Choroid plexus epithelial cell (primary cell): Measurements from ENCODE around the gene ADAMTS19.

ENCODE experiments used
- DNase-seq: peaks from one replicate; pipeline ENCODE4 v3.0.0-alpha.2; 2010; ENCODE audit warnings: low read depth
- H3K4me3 ChIP-seq: 2 replicates; pipeline ENCODE4 v1.5.1; 2011; ENCODE audit warnings: low read depth, mild to moderate bottlenecking, control low read depth, low read length, moderate library complexity
- CTCF ChIP-seq: conservative IDR thresholded peaks from 2 replicates; pipeline ENCODE4 v1.5.1; 2011; ENCODE audit warnings: low read depth, mild to moderate bottlenecking, control low read depth, inconsistent platforms, low read length, moderate library complexity

Gene ADAMTS19

DNA sequence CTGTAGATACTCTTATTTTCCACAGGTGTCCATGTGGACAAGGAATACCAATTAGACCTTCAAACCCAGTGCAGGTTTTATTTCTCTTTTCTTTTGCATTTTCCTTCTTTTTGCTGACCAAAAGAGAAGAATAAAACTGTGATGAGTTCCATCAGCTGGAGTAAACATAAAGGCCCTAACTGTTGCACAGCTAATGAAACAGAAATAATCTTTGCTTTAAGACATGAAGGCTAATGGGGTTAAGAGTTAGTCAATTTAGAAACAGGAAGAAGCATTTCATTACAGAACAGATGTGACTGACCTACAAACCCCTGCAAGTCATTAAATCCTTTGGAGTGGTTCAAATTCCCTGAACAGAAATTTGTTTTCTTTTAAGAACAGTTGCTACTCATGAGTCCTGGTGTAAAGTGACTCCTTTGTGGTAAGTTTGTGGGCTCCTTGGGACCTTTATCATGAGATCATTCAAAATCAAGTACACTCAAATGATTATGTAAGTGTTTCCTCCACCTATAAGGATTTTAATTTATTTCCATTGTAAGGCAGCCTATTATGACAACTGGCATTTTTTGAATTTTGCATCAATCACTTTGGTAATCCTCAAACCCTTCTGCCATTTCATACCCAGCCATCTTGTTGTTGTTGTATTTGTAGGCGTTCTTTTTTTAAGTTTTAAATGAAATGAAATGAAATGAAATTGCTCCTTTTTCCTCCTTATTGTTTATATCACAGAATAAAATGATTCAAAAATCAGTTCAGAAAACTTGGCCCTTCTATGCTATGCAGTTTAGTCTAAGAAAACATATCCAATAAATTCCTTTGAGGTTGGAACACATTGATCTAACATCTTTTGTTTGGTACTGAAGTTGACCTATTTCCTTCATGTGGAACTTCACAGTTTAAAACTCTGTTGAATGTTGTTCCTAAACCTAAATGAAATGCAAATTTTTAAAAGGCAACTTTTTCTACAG is 289.1 kb downstream of the ADAMTS19 start:
- no peak for DNase-seq
- TF ChIP-seq CTCF: no peak
- no peak overlapping the region for H3K4me3 ChIP-seq

DNA sequence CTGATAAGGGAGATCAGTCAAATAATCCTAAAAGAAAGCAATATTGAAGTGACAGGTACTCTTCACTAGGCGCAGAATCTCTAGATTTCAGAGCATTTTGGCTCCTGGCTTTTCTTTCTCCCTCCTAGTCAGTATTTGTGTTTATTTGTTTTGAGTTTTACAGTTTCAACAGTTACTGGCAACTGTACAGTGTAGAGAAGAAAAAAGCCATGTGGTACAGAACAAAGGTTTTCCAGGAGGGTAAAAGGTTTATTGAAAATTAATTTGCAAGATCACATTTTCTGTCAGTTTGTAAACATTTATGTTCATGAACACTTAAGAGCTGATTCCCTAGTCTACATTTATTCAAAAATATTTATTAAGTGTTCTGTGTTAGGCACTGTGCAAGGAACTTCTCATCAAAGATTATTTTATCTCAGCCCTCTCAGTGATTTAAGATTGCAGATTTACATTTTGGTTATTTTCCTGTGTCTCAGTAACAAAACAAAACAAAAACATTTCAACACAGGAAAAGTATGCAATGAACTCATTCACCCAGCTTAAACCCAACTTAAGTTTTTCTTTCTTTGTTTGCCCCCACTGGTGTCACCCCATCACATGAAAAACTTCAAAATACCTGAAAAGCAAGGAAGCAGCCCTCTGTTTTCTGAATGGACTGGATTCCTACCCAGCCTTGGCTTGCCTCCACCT is 300.7 kb downstream of the ADAMTS19 start:
- no peak for TF ChIP-seq CTCF
- DNase-seq: no peak
- no peak overlapping the region for H3K4me3 ChIP-seq

- TF ChIP-seq CTCF: no peak
Observed at GRCh38 chr5:129763651-129764050, 303.6 kb downstream of the ADAMTS19 start.

GRCh38 chr5:129766798-129767197 is 306.7 kb downstream of the ADAMTS19 start:
- DNase-seq: no peak
- H3K4me3 ChIP-seq: no peak overlapping the region
- no peak for TF ChIP-seq CTCF

More at GRCh38 chr5:129763651-129764050, 303.6 kb downstream of the ADAMTS19 start:
- H3K4me3 ChIP-seq: no peak overlapping the region
- DNase-seq: no peak

GRCh38 chr5:129767927-129768380 is 307.9 kb downstream of the ADAMTS19 start:
- DNase-seq: peak; percentile 95
- no peak overlapping the region for H3K4me3 ChIP-seq
- peak; percentile 99 for TF ChIP-seq CTCF

- DNase-seq: no peak
- TF ChIP-seq CTCF: no peak
- no peak overlapping the region for H3K4me3 ChIP-seq
Observed at GRCh38 chr5:129768735-129769134, 308.6 kb downstream of the ADAMTS19 start.
